GM04504 (cell line): Measurements from ENCODE around the gene CCND2.

ENCODE experiments used
- DNase-seq: peaks from one replicate; pipeline ENCODE4 v3.0.0-alpha.2; 2012; ENCODE audit warnings: low read depth

Gene CCND2

DNA sequence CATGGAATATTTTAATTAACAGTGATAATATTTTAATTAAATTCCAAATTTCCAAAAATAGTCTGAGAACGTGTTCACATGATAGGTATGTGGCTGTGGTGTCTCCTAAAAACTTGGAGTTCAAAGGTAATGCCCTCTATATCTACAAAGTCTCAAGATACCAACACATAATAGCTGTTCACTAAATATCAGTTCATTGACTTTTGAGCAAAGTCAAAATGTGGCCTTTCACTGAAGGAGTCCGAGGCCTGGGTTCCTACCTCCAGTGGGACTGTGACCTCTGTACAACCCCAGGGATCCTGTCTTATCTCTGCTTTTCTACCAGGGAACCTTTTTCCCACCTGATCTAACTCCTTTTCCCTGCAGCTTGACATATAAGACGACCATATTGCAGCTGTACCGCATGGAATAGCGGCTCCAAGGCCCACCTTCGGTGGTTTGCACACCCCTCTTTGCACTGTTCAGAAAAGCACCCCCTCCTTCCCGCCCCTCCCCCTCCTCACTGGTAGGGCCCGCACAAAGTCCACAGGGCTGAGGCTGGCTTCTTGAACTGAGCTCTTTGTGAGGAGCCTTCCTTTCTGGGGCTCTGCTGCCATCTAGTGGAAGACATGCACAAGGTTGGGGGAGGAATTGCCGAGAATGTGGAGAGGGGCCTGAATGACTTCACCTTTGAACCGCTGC, 3.1 kb downstream of the CCND2 start:
- DNase-seq: peak; percentile 50

DNA sequence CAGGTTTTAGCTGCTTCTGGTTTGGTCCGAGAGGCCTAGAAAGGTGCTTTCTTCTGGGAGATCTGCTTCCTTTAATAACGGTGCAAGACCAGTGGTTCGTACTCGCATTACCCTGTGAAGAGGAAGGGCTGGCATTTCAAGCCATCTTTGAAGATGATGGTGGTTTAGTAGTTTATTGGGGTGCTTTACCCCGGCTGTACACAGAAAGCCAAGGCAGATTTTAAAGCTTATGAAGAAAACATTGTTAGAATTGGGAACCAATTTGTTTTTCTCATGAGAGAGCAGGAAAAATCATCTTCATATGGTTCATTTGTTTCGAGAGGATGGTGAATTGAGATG, 3.6 kb downstream of the CCND2 start:
- DNase-seq: no peak

DNA sequence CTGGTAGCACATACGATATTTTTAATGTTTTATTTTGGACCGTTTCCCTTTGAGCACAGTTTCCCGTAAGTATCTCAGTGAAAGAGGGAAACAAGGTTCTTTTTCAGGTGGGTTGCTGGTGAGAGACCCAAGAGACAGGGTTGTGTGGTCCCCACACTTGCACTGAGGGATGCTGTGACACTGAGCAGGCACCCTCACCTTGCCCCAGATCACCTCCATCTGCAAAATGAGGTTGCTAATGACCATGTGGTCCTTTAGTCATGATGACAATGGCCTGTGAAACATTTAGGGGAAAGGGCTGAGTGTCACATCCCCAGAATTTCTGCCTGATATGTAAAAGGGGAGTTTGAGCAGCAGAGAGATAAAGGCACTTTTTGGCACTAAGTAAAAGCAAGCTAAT, 4.3 kb downstream of the CCND2 start:
- no peak for DNase-seq

- no peak for DNase-seq
These were observed 5.0 kb downstream of the CCND2 start for GRCh38 chr12:4278329-4279197.

DNA sequence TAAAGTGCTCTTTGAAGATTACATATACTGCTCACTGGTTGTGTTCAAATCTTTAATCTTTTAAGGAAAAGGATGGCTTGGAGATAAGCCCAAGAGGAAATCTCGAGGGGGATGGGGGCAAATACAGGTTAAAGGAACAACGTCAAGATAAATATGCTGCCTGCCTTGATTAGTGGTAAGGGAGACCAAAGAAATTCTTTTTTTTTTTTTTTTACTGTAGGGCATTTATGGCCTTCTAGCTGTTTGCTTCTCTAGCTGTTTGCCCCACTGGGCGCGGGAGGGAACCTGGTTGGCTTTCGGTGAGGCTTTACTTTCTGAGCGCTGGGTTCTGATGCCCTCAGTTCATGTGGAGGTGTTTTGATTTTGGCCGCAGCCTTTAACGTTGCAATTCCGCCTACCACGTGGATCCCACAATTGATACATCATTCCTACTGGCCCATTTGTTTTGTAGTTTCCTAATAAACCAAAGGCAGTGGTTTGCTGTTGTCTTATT, 5.7 kb downstream of the CCND2 start:
- no peak for DNase-seq

- no peak for DNase-seq
These were observed 7.0 kb downstream of the CCND2 start for GRCh38 chr12:4280351-4281163.

GRCh38 chr12:4281173-4281654, 7.7 kb downstream of the CCND2 start:
- no peak for DNase-seq

- DNase-seq: no peak
These were observed 8.7 kb downstream of the CCND2 start for GRCh38 chr12:4282103-4282891.

DNA sequence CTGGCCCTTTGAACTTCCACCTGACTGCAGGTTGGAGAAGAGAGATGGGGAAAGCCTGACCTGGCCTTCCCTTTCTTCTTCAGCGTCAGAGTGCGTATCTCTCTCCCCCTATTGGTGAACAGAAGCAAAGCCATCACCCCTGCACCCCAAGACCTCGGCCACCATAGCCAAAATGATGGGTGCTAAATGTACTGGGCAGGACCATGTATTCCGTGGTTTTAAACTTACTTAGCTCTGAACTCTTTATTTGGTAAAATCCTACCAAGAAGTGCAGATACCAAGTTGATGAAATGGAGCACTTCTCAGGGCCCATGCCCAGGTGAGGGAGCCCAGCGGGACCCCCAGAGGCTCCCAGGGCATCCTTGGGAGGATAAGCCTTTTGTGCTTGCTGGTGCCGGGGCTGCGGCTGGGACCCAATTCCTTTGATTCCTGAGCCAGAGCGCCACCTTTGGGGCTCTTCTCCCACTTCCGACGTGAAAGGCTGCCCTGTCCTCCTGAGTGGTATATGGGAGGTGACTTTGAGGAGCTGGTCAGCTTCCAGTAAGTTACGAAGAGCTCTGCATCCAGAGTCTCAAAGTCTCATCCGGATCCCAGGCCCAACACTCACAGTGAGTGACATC, 9.4 kb downstream of the CCND2 start:
- no peak for DNase-seq

- DNase-seq: no peak
These were observed 10.1 kb downstream of the CCND2 start for GRCh38 chr12:4283512-4284255.

- no peak for DNase-seq
These were observed 10.7 kb downstream of the CCND2 start for GRCh38 chr12:4284306-4284705.

DNA sequence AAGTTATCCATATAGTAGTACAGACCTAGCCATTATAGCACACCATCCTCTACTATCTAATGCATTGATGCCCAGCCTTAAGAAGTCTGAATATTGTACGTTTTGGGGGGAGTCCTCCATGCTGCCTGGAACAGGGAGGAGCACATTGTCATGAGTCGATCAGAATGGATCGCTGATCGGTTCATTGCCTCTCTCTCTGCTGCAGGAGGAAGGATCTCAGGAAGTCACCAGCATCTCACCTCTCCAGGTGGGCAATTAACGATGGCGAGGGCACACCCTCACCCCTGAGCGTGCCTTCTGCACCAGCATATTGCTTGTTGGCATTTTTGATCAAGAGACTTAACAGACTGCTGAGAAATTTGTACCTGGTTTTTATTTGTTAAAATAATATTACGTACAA, 11.5 kb downstream of the CCND2 start:
- no peak for DNase-seq

- DNase-seq: no peak
These were observed 12.7 kb downstream of the CCND2 start for GRCh38 chr12:4286228-4286627.

DNA sequence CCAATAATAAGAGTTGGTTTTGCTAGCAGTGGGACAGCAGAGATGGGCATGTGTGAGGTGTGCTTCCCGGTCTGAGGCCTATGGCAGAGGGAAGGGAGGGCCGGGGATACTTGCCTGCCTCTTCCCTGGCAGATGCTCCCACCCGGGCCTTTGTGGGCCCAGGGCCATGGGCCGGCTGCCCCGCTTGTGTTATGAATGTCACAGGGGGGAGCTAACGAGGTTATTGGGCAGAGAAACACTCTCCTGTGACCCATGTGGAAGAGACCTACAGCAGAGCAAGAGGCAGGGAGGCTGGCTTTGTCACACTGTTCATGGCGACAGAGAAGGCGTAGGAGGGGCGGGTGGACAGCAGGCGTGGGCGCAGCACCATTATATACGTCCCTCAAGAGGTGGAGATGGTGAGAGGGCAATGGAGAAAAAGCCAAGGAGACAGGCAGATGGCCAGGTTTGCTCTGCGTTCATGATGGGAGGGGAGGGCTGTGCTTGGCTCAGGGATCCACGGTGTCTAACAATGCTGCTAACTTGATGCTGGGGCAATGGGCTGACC, 13.3 kb downstream of the CCND2 start:
- DNase-seq: no peak

DNA sequence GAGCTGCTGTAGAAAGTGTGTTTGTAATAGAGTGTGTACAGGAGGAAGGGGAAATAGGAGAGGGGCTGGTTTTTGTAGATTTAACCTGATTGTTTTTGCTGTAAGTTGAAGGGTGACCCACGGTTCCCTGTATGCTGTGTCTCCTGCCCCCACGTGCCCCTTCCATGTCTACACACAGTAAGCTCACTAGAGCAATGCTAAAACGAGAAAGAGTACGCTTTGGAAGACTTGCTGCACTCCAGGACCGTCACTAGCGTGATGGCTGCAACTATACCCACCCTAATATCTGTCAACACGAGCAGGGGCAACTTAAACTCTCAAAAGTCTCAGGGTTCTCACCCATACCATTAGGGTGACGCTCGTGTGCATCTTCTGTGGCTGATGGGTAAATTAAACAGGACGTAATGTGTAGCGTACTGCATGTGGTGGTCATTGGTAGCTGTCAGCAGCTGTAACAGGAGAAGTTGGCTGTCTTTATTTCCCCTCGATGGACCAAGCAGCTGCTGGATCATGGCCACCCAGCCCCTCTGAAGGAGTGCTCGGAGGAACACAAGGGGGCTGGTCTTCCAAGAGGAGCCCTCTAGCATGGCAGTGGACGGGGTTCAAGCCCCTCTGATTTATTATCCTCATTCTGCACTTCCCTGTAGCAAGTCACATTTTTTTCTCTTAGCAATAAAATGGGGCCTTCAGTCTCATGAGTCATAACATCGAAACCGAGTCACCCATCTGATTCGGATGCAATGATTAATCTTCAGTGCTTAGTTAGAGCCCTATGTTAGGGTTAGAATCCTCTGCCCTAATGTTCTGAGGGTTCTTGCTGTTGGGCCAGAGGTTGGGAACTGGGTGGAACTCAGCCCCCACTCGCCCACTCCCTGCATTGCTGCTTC, 14.0 kb downstream of the CCND2 start:
- DNase-seq: no peak

GRCh38 chr12:4288296-4289131, 15.0 kb downstream of the CCND2 start:
- DNase-seq: no peak

DNA sequence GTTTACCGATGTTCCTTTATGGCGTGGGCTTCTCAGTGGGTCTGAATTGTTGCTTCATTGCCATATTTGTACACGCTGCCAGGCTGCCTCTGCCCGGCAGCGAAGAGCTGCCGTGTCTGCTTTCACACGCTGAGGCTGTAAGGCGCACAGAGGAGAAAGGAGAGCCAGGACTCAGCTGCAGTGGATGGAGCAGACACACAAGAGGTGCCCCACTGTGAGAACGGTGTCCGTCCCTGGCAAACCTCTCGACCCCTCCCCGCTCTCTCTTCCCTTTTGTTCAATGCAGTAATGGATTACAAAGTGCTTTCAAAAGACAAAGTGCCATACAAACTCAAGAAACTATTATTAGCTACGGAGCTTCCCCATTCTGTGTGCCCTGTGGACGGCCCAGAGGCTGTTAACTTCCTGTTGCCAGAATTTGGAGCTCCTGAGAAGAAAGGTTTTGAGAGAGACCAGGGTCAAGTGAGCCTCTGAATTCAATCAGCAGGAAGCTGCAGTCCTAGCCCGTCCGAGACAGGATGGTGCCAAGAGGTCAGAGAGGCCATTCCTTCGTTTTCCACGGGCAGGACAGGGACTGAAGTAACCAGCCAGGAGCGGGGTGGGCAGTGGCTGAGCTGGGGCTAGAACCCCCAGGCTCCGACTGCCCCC, 15.8 kb downstream of the CCND2 start:
- DNase-seq: no peak
